Measurements from ENCODE around the gene MSL1. TPM values are rescaled to one million over a fixed set of nuclear protein-coding genes. Genes with fewer than 3 reads are reported as not detected.
A peak's percentile ranks its signal among the peaks of the same experiment; 100 is the strongest.

The MSL1 gene
- total and polyA plus RNA-seq, 9 of the 15 experiments (the other 6 are each of a cell fraction or from before 2014, with no cell fraction given): 13.8 to 120 (median 61.9) TPM

DNA sequence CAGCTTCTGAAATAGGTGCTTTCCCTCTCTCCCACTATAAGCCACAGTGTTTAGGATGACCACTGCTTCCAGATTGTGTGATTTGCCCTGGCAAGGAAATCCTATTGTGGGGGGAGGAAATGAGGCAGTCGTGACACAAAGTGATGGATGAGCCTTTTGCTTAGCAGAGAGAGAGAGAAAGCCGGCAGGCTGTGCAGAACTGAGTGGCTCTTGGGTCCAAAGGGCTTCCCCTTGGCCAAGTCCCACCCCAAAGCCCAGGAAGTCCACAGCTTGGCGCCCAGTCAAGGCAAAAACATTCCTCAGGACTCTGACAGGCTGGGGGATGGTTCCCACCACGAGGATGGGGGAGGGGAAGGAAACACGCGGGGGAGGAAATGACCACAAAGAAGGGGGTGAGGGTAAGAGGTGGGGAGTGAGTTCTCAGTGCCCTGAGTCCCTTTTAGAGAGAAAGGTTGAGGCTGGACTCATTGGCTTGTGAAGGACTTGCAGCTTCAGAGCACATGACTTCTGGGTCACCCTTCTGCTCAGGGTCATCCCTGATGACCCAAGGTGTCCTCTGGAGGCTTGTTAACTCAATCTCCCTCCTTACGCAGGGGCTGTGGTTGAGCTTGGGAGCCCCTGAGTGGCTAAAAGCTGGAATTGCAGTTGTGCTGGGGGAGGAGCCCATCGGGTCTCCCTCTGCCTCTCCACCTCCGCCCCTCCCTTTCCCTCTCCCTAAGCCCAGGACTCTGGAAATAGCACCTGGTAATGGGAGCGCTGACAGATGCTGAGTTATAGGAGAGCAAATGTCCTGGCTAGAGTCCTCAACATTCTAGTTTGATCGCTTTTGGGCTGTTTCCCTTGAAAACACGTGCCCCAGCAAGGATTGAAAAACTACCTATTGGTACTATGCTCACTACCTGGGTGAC, 10.3 kb upstream of the MSL1 start (continued):
- no peak for TF ChIP-seq ZNF717 (CRISPR knock-in tag; IDR thresholded peaks at IDR 0.05)
- TF ChIP-seq JUND (IDR thresholded peaks at IDR 0.05; ENCODE audit: borderline replicate concordance, low read depth, low read length): peak; percentile 66; the same call in 1 of the 2 replicates
- TF ChIP-seq JUND (tag; IDR thresholded peaks at IDR 0.05; ENCODE audit: borderline replicate concordance, low read depth, low read length): no peak; the same call in 1 of the 3 replicates
- TF ChIP-seq ZSCAN32 (CRISPR knock-in tag; IDR thresholded peaks at IDR 0.05): no peak
- TF ChIP-seq, protein P1, sequence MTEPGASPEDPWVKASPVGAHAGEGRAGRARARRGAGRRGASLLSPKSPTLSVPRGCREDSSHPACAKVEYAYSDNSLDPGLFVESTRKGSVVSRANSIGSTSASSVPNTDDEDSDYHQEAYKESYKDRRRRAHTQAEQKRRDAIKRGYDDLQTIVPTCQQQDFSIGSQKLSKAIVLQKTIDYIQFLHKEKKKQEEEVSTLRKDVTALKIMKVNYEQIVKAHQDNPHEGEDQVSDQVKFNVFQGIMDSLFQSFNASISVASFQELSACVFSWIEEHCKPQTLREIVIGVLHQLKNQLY (CRISPR knock-in tag; conservative IDR thresholded peaks at IDR 0.05): no peak
- no peak for TF ChIP-seq DLX4 (CRISPR knock-in tag; IDR thresholded peaks at IDR 0.05)
- TF ChIP-seq, protein P2, sequence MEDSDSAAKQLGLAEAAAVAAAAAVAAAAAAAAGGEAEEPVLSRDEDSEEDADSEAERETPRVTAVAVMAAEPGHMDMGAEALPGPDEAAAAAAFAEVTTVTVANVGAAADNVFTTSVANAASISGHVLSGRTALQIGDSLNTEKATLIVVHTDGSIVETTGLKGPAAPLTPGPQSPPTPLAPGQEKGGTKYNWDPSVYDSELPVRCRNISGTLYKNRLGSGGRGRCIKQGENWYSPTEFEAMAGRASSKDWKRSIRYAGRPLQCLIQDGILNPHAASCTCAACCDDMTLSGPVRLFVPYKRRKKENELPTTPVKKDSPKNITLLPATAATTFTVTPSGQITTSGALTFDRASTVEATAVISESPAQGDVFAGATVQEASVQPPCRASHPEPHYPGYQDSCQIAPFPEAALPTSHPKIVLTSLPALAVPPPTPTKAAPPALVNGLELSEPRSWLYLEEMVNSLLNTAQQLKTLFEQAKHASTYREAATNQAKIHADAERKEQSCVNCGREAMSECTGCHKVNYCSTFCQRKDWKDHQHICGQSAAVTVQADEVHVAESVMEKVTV (CRISPR knock-in tag; IDR thresholded peaks at IDR 0.05): peak; percentile 87
- TF ChIP-seq SOX6 (IDR thresholded peaks at IDR 0.05): peak; percentile 77
- no peak for TF ChIP-seq TAF9B (IDR thresholded peaks at IDR 0.05; ENCODE audit: partially characterized antibody)
- no peak for TF ChIP-seq SFPQ (IDR thresholded peaks at IDR 0.05; ENCODE audit: low read depth, low read length)
- TF ChIP-seq SP1 (CRISPR knock-in tag; IDR thresholded peaks at IDR 0.05): peak; percentile 27; the same call in 1 of the 2 replicates
- TF ChIP-seq, protein P3, sequence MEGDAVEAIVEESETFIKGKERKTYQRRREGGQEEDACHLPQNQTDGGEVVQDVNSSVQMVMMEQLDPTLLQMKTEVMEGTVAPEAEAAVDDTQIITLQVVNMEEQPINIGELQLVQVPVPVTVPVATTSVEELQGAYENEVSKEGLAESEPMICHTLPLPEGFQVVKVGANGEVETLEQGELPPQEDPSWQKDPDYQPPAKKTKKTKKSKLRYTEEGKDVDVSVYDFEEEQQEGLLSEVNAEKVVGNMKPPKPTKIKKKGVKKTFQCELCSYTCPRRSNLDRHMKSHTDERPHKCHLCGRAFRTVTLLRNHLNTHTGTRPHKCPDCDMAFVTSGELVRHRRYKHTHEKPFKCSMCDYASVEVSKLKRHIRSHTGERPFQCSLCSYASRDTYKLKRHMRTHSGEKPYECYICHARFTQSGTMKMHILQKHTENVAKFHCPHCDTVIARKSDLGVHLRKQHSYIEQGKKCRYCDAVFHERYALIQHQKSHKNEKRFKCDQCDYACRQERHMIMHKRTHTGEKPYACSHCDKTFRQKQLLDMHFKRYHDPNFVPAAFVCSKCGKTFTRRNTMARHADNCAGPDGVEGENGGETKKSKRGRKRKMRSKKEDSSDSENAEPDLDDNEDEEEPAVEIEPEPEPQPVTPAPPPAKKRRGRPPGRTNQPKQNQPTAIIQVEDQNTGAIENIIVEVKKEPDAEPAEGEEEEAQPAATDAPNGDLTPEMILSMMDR (IDR thresholded peaks at IDR 0.05 in 2 of 3, conservative IDR thresholded peaks at IDR 0.05 in 1 of 3; ENCODE audit: insufficient read depth in 2 of 3, low read depth in 1 of 3, low read length in 3 of 3): peak; percentile 93 to 96 (median 94)
- TF ChIP-seq, protein P4, sequence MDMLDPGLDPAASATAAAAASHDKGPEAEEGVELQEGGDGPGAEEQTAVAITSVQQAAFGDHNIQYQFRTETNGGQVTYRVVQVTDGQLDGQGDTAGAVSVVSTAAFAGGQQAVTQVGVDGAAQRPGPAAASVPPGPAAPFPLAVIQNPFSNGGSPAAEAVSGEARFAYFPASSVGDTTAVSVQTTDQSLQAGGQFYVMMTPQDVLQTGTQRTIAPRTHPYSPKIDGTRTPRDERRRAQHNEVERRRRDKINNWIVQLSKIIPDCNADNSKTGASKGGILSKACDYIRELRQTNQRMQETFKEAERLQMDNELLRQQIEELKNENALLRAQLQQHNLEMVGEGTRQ (CRISPR knock-in tag; IDR thresholded peaks at IDR 0.05): peak; percentile 45
- no peak for TF ChIP-seq KAT8 (IDR thresholded peaks at IDR 0.05; ENCODE audit: low read depth)
- TF ChIP-seq C11orf30 (IDR thresholded peaks at IDR 0.05; ENCODE audit: low read depth): no peak
- no peak for TF ChIP-seq SMAD3 (CRISPR knock-in tag; conservative IDR thresholded peaks at IDR 0.05)
- no peak for TF ChIP-seq TAF7 (tag; IDR thresholded peaks at IDR 0.05)
- no peak for TF ChIP-seq CSDE1 (IDR thresholded peaks at IDR 0.05)
